HCT116 (cell line): ENCODE data around the gene SNED1. TPM values are rescaled to one million over a fixed set of nuclear protein-coding genes. Genes with fewer than 3 reads are reported as not detected.

Experiments used
- ATAC-seq: fragments of 200-7000 bp; cut with Tn5 transposase; 2 replicates; pipeline ENCODE4 v1.9.1; 2020; ENCODE audit warnings: mild to moderate bottlenecking, moderate library complexity
- BruUV-seq: library from RNA; stranded (reverse); fragments of 400-500 nt; replicated peaks from 2 replicates; lab custom pipeline; 2021; lab: Mats Ljungman, UMichigan
- CTCF ChIA-PET: fragments of 300-600 bp; sonication (Branson Sonifier 250); formaldehyde crosslinking; loops from one replicate; lab custom pipeline; 2021; ENCODE audit warnings: antibody characterized with exemption; lab: Charles Lee
- POLR2A ChIA-PET: fragments of 300-600, 350-600 bp; sonication (Branson Sonifier 250); formaldehyde crosslinking; loops from one replicate; lab custom pipeline; 2021; ENCODE audit warnings: antibody characterized with exemption; lab: Charles Lee
- RAD21 ChIA-PET, 2 experiments: fragments of 300-600 bp; sonication (Branson Sonifier 250); formaldehyde crosslinking; loops; one replicate each; lab custom pipeline; 2023; ENCODE audit warnings: low total read pairs in 2 of 2; ENCODE audit not compliant: uncharacterized antibody in 2 of 2, unreplicated experiment in 2 of 2, low non-redundant PET in 1 of 2; lab: Charles Lee
- DNase-seq: peaks from one replicate; pipeline ENCODE4 v3.0.0-alpha.2; 2010; ENCODE audit warnings: low read depth, low spot score
- H2AFZ ChIP-seq: fragments of 200-600 bp; shearing (Covaris generic), sonication (generic); 2 replicates; pipeline ENCODE4 v1.6.1; 2017; ENCODE audit warnings: low read depth, mixed run types, mixed read lengths, antibody characterized with exemption, low read length; ENCODE audit not compliant: poor library complexity, severe bottlenecking
- H3K27ac ChIP-seq: 2 replicates; pipeline ENCODE4 v1.5.1; 2012; ENCODE audit warnings: low read depth, low read length
- H3K27me3 ChIP-seq: fragments of 200-600 bp; sonication (generic); 2 replicates; pipeline ENCODE4 v1.6.1; 2016; ENCODE audit warnings: mixed run types, low read length, mixed read lengths; ENCODE audit not compliant: insufficient read depth
- H3K36me3 ChIP-seq, 2 experiments: fragments of 200-500 bp in 1 of 2; fragments of 200-600 bp in 1 of 2; sonication (Bioruptor generic) in 1 of 2; sonication (generic) in 1 of 2; 2 replicates each; pipeline versions ENCODE4 v1.5.1 to v1.6.1; 2014 to 2016; ENCODE audit warnings: low read length in 2 of 2, inconsistent platforms in 1 of 2, mixed read lengths in 1 of 2, mixed run types in 1 of 2; ENCODE audit not compliant: insufficient read depth in 2 of 2, control insufficient read depth in 1 of 2
- H3K4me1 ChIP-seq, 2 experiments: fragments of 200-600 bp in 1 of 2; sonication (generic) in 1 of 2; 2 replicates each; pipeline versions ENCODE4 v1.5.1 to v1.6.1; 2012 to 2017; ENCODE audit warnings: low read length in 2 of 2, inconsistent platforms in 1 of 2, mild to moderate bottlenecking in 1 of 2, mixed read lengths in 1 of 2, mixed run types in 1 of 2, moderate library complexity in 1 of 2; ENCODE audit not compliant: insufficient read depth in 2 of 2, control insufficient read depth in 1 of 2
- H3K4me2 ChIP-seq: fragments of 200-600 bp; sonication (generic); 2 replicates; pipeline ENCODE4 v1.6.1; 2017; ENCODE audit warnings: mixed run types, low read length, mixed read lengths
- H3K4me3 ChIP-seq, 2 experiments: fragments of 200-600 bp in 1 of 2; sonication (generic) in 1 of 2; replicated peaks in 1 of 2; 2 replicates each; pipeline ENCODE4 v1.5.1; 2011 to 2016; ENCODE audit warnings: low read length in 2 of 2, control low read depth in 1 of 2, low read depth in 1 of 2, mild to moderate bottlenecking in 1 of 2, mixed read lengths in 1 of 2, mixed run types in 1 of 2
- H3K79me2 ChIP-seq: fragments of 200-600 bp; sonication (generic); 2 replicates; pipeline ENCODE4 v1.6.1; 2017; ENCODE audit warnings: mild to moderate bottlenecking, mixed run types, low read length, moderate library complexity, mixed read lengths; ENCODE audit not compliant: insufficient read depth
- H3K9ac ChIP-seq: fragments of 200-600 bp; sonication (generic); 2 replicates; pipeline ENCODE4 v1.6.1; 2016; ENCODE audit warnings: low read length, mixed read lengths
- H3K9me2 ChIP-seq: fragments of 200-600 bp; sonication (generic), shearing (Covaris generic); 2 replicates; pipeline ENCODE4 v1.6.1; 2017; ENCODE audit warnings: mixed run types, mild to moderate bottlenecking, moderate library complexity; ENCODE audit not compliant: insufficient read depth
- H3K9me3 ChIP-seq, 2 experiments: fragments of 200-500 bp in 1 of 2; fragments of 200-600 bp in 1 of 2; sonication (Bioruptor generic) in 1 of 2; sonication (generic) in 1 of 2; 2 replicates each; pipeline ENCODE4 v1.6.1; 2014 to 2017; ENCODE audit warnings: low read length in 2 of 2, mixed read lengths in 2 of 2, inconsistent platforms in 1 of 2, low read depth in 1 of 2, mild to moderate bottlenecking in 1 of 2, mixed run types in 1 of 2, moderate library complexity in 1 of 2; ENCODE audit not compliant: control insufficient read depth in 1 of 2, insufficient read depth in 1 of 2
- H4K20me1 ChIP-seq: fragments of 200-600 bp; sonication (generic), shearing (Covaris generic); 2 replicates; pipeline ENCODE4 v1.6.1; 2017; ENCODE audit warnings: mixed run types, mild to moderate bottlenecking, moderate library complexity; ENCODE audit not compliant: insufficient read depth
- CTCF ChIP-seq, 3 experiments: fragments of 200-600 bp in 1 of 3; sonication (generic) in 1 of 3; IDR thresholded peaks in 2 of 3; conservative IDR thresholded peaks in 1 of 3; 2 replicates each; pipeline ENCODE4 v1.5.1; 2012 to 2017; ENCODE audit warnings: low read depth in 2 of 3, low read length in 2 of 3, antibody characterized with exemption in 1 of 3, borderline replicate concordance in 1 of 3, control low read depth in 1 of 3, mild to moderate bottlenecking in 1 of 3, mixed read lengths in 1 of 3, mixed run types in 1 of 3, moderate library complexity in 1 of 3; ENCODE audit not compliant: insufficient read depth in 1 of 3
- EGR1 ChIP-seq: IDR thresholded peaks from 2 replicates; pipeline ENCODE4 v1.6.1; 2012; ENCODE audit warnings: low read depth
- POLR2A ChIP-seq: IDR thresholded peaks from 2 replicates; pipeline ENCODE4 v1.7.0; 2011; ENCODE audit warnings: borderline replicate concordance; ENCODE audit not compliant: insufficient read depth, insufficient read length; ENCODE audit errors: extremely low read depth
- POLR2AphosphoS5 ChIP-seq: IDR thresholded peaks from 2 replicates; pipeline ENCODE4 v1.6.1; 2011; ENCODE audit warnings: mild to moderate bottlenecking, low read depth, low read length, moderate library complexity
- YY1 ChIP-seq: IDR thresholded peaks from 2 replicates; pipeline ENCODE4 v1.6.1; 2011; ENCODE audit warnings: low read length, low read depth, moderate library complexity, mild to moderate bottlenecking; ENCODE audit not compliant: insufficient replicate concordance; ENCODE audit errors: extremely low read depth
- ZBTB33 ChIP-seq: IDR thresholded peaks from 2 replicates; pipeline ENCODE4 v1.6.1; 2011; ENCODE audit warnings: mild to moderate bottlenecking, low read length, moderate library complexity; ENCODE audit not compliant: insufficient replicate concordance; ENCODE audit errors: extremely low read depth
- intact Hi-C: fragments of 100-400 bp; cut with micrococcal nuclease; formaldehyde crosslinking; loops from 2 replicates; pipeline ENCODE4 v1.10.0; 2022
- total RNA-seq: library from RNA; stranded (reverse); gene quantifications from one replicate; pipeline ENCODE4 v1.2.1, GENCODE V29; 2021; ENCODE audit not compliant: unreplicated experiment

Gene SNED1
- total RNA-seq, 1 experiment from 2014 or later: 9.6 TPM

GRCh38 chr2:241001413-241002274, 3.2 kb downstream of the SNED1 start:
- Histone ChIP-seq H3K36me3 (0 out of 4 replicates have a peak, but pooled peaks cover 0 to 7% of the 10 kb centered on the region in 2 experiments), H3K9me2 (no peaks in the 10 kb centered on the region), H3K4me3 (no peak overlapping the region), H3K9ac (no peak overlapping the region), H3K79me2 (no peaks in the 10 kb centered on the region), H2AFZ (no peak overlapping the region), H3K4me1 (peaks cover 5 to 17% of the 10 kb centered on the region in 2 experiments; a peak in 3 of 4 replicates), H3K27me3 (no peaks in the 10 kb centered on the region), H4K20me1 (no peaks in the 10 kb centered on the region), H3K9me3 (peaks cover 13 to 14% of the 10 kb centered on the region in 2 experiments; a peak in 2 of 4 replicates), H3K27ac (no peak overlapping the region), H3K4me2 (no peak overlapping the region)
- ChIA-PET CTCF (no interaction called here), RAD21 (no interaction called here), POLR2A (no interaction called here)
- TF ChIP-seq POLR2A (no peak), ZBTB33 (no peak), YY1 (no peak), EGR1 (no peak), CTCF (IDR thresholded peaks at IDR 0.05 in 2 of 3, conservative IDR thresholded peaks at IDR 0.05 in 1 of 3; ENCODE audit: borderline replicate concordance in 1 of 3, insufficient read depth in 1 of 3, low read depth in 2 of 3, low read length in 2 of 3) (no peak), POLR2AphosphoS5 (no peak)
- ATAC-seq (no peak), DNase-seq (no peak)
- intact Hi-C loops: no loop called here
- no TSS peak for BruUV-seq
